MCF 10A (cell line): Measurements from ENCODE around the gene REEP6. TPM values are rescaled to one million over a fixed set of nuclear protein-coding genes. Genes with fewer than 3 reads are reported as not detected.

ENCODE experiments used
- BruUV-seq: library from RNA; stranded (reverse); fragments of 400-500 nt; replicated peaks from 2 replicates; lab custom pipeline; 2021; lab: Mats Ljungman, UMichigan
- CTCF ChIA-PET: fragments of 300-600 bp; sonication (Branson Sonifier 250); formaldehyde crosslinking; extraction: SDS; loops from one replicate; lab custom pipeline; 2021; ENCODE audit warnings: antibody characterized with exemption, inconsistent platforms; lab: Yijun Ruan, JAX
- POLR2A ChIA-PET: fragments of 300-600, 350-650 bp; sonication (Branson Sonifier 250); formaldehyde crosslinking; extraction: SDS; loops from one replicate; lab custom pipeline; 2020; ENCODE audit warnings: antibody characterized with exemption, inconsistent platforms; lab: Yijun Ruan, JAX
- DNase-seq: peaks from one replicate; pipeline ENCODE4 v3.0.0-alpha.2; 2018; ENCODE audit not compliant: unreplicated experiment
- H3K27ac Mint-ChIP-seq: one replicate; pipeline ENCODE4 v1.8.0; 2022; ENCODE audit warnings: mild to moderate bottlenecking, low read depth, mixed read lengths; ENCODE audit not compliant: unreplicated experiment
- H3K27me3 Mint-ChIP-seq: one replicate; pipeline ENCODE4 v1.8.0; 2022; ENCODE audit warnings: mixed read lengths; ENCODE audit not compliant: insufficient read depth, unreplicated experiment
- H3K36me3 Mint-ChIP-seq: one replicate; pipeline ENCODE4 v1.8.0; 2022; ENCODE audit warnings: mild to moderate bottlenecking, moderate library complexity, mixed read lengths; ENCODE audit not compliant: insufficient read depth, unreplicated experiment
- H3K4me1 Mint-ChIP-seq: one replicate; pipeline ENCODE4 v1.8.0; 2022; ENCODE audit warnings: mixed read lengths; ENCODE audit not compliant: insufficient read depth, unreplicated experiment
- H3K4me3 Mint-ChIP-seq: one replicate; pipeline ENCODE4 v1.8.0; 2022; ENCODE audit warnings: mild to moderate bottlenecking, moderate library complexity, mixed read lengths; ENCODE audit not compliant: unreplicated experiment
- H3K9me3 Mint-ChIP-seq: one replicate; pipeline ENCODE4 v1.8.0; 2022; ENCODE audit warnings: mixed read lengths; ENCODE audit not compliant: unreplicated experiment
- CTCF ChIP-seq: fragments of 200-600 bp; IDR thresholded peaks from one replicate; pipeline ENCODE4 v1.8.0; 2022; ENCODE audit warnings: antibody characterized with exemption, mild to moderate bottlenecking; ENCODE audit not compliant: unreplicated experiment
- intact Hi-C: fragments of 100-400 bp; cut with micrococcal nuclease; formaldehyde crosslinking; loops from 2 replicates; pipeline ENCODE4 v1.14.1; 2022
- total RNA-seq: library from RNA; stranded (reverse); gene quantifications from 2 replicates; pipeline ENCODE4 v1.2.3, GENCODE V29; 2022

REEP6 gene
- total RNA-seq, 1 experiment from 2014 or later: 3.8 TPM

GRCh38 chr19:1482361-1483130, 8.4 kb upstream of the REEP6 start:
- intact Hi-C loops: no loop called here
- Mint-ChIP-seq H3K27me3 (no peaks in the 10 kb centered on the region), H3K9me3 (no peaks in the 10 kb centered on the region), H3K4me3 (no peak overlapping the region), H3K4me1 (peaks cover 6% of the 10 kb centered on the region), H3K36me3 (peaks cover 10% of the 10 kb centered on the region), H3K27ac (no peak overlapping the region)
- DNase-seq: no peak
- ChIA-PET CTCF (interaction anchor here (0.5 kb wide), 1 partner anchor 17 kb away, joined by 3 read pairs; no protein-coding TSS in a partner anchor), POLR2A (no interaction called here)
- TF ChIP-seq CTCF: no peak
- no TSS peak for BruUV-seq

DNA sequence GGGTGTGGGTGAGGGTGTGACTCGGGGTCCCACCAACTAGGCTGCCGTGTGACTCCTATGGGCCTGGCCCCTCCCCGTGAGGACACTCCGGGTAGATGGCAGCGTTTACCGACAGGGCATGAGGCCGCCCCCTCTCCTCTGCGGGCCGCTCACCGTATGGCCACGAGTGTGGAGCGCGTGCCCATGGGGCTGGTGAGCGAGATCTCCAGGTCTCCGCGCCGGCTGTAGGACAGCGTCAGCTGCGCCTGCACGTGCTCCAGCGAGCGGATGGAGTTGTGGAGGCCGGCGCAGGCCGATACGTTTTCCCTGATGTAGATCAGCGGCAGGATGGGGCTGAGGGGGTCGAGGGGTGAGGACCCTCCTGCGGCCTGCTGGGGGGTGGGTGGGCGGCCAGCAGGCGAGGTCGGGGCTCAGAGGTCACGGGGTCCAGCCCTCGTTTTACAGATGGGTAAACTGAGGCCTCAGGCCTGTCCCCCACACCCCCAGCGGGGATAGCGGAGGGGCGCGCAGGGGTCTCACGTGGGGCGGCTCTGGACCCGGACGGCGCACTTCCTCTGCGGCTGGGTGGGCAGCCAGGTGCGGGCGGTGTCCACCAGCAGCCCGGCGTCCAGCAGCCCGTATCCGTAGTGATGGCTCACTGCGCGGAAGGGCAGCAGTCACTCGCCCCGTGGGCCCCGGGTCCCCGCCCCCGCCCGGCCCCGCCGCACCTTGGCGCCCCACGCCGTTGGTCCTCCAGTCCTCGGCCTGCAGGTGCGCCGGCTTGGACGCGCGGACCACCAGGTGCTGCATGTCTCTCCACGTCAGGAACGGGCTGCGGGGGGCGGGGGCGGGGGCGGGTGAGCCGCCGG, 7.6 kb upstream of the REEP6 start:
- ChIA-PET CTCF (no interaction called here), POLR2A (no interaction called here)
- BruUV-seq: no TSS peak
- H3K9me3 Mint-ChIP-seq: no peaks in the 10 kb centered on the region
- peaks cover 6% of the 10 kb centered on the region for H3K4me1 Mint-ChIP-seq
- no peak for DNase-seq
- no peak overlapping the region for H3K4me3 Mint-ChIP-seq
- H3K27ac Mint-ChIP-seq: no peak overlapping the region
- intact Hi-C loops: no loop called here
- H3K27me3 Mint-ChIP-seq: no peaks in the 10 kb centered on the region
- peaks cover 8% of the 10 kb centered on the region for H3K36me3 Mint-ChIP-seq
- TF ChIP-seq CTCF: no peak

DNA sequence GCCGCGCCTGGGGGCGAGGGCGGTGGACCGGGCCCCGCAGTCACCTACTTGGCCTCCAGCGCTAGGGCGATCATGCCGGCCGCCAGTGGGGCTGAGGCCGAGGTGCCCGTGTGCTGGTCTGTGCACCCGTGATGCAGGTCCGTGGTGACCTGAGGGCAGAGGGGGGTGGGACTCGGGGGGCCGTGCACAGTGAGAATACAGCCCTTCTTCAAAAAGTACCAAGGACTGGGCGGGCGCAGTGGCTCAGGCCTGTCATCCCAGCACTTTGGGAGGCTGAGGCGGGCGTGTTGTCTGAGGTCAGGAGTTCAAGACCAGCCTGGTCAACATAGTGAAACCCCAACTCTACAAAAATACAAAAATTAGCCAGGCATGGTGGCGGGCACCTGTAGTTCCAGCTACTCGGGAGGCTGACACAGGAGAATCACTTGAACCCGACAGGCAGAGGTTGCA, 7.0 kb upstream of the REEP6 start:
- intact Hi-C loops: no loop called here

More for the DNA sequence above, 7.0 kb upstream of the REEP6 start:
- Mint-ChIP-seq H3K36me3 (peaks cover 4% of the 10 kb centered on the region), H3K4me1 (peaks cover 4% of the 10 kb centered on the region), H3K9me3 (no peaks in the 10 kb centered on the region), H3K27me3 (no peaks in the 10 kb centered on the region), H3K4me3 (no peak overlapping the region), H3K27ac (no peak overlapping the region)
- no TSS peak for BruUV-seq
- POLR2A ChIA-PET: no interaction called here
- TF ChIP-seq CTCF: no peak
- DNase-seq: no peak
- CTCF ChIA-PET: interaction anchor here (0.7 kb wide), 1 partner anchor 196 kb away, joined by 5 read pairs; no protein-coding TSS in a partner anchor
